ENCODE measurements around the gene DGKQ.

DNA sequence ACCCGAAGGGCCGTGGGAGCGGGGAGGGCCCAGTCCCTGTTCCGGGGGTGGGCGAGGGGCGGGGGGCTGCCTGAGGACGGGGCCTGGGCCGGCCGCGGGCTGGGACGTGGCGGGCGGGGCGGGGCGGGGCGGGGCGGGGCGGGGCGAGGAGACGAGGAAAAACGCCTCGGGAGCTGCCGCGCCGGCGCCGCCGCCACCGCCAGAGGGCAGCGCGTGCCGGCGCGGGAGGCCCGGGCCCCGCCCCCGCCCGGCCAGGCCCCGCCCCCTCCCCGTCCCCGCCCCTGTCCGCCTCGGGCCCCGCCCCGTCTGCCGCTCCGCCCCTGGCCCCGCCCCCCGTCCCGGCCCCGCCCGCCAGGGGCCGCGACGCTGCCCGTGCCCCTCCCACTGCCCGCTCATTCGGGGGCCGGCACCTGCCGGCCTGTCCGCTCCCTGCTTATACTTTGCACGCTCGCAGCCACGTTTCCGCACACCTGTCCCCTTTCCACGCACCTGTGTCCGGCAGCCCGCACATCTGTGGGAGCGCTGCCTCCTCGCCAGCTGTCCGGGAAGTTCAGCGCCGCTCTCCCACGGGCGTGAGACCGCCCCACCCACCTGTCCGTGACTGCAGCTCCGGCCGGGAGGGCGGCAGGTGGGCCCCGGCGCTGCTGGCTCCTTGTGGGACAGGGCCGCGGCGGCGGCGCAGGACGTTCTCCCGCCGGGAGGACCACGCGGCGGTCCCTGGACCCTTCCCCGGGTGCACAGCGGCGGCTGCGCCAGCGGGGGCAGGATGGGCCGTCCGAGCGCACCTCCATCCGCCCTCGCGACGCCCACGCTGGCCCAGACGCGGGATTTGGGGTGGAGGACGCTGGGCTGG, 36.4 kb upstream of the DGKQ start:
- TF ChIP-seq POU2F2 (IDR thresholded peaks at IDR 0.05; ENCODE audit: low read depth, low read length) (no peak), POLR2A (IDR thresholded peaks at IDR 0.05; ENCODE audit: low read depth, low read length) (no peak), POLR2AphosphoS5 (IDR thresholded peaks at IDR 0.05; ENCODE audit: low read depth, low read length) (no peak), TAF1 (IDR thresholded peaks at IDR 0.05; ENCODE audit: low read depth, low read length) (no peak), SPI1 (IDR thresholded peaks at IDR 0.05; ENCODE audit: low read depth, low read length) (no peak)
